ENCODE data around the gene ZNF236.

GRCh38 chr18:76788571-76789317, 33.6 kb upstream of the ZNF236 start:
- TF ChIP-seq, protein P1, sequence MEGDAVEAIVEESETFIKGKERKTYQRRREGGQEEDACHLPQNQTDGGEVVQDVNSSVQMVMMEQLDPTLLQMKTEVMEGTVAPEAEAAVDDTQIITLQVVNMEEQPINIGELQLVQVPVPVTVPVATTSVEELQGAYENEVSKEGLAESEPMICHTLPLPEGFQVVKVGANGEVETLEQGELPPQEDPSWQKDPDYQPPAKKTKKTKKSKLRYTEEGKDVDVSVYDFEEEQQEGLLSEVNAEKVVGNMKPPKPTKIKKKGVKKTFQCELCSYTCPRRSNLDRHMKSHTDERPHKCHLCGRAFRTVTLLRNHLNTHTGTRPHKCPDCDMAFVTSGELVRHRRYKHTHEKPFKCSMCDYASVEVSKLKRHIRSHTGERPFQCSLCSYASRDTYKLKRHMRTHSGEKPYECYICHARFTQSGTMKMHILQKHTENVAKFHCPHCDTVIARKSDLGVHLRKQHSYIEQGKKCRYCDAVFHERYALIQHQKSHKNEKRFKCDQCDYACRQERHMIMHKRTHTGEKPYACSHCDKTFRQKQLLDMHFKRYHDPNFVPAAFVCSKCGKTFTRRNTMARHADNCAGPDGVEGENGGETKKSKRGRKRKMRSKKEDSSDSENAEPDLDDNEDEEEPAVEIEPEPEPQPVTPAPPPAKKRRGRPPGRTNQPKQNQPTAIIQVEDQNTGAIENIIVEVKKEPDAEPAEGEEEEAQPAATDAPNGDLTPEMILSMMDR (IDR thresholded peaks at IDR 0.05; ENCODE audit: low read depth, low read length) = no peak
- no peak for TF ChIP-seq EZH2phosphoT487 (IDR thresholded peaks at IDR 0.05; ENCODE audit: low read depth)
